Measurements from ENCODE around the gene PHF2.

Gene PHF2

GRCh38 chr9:93569621-93570174, 6.7 kb upstream of the PHF2 start:
- DNase-seq = no peak

GRCh38 chr9:93572221-93572620, 4.2 kb upstream of the PHF2 start:
- no peak for DNase-seq

GRCh38 chr9:93572636-93573515, 3.5 kb upstream of the PHF2 start:
- DNase-seq = no peak

- DNase-seq = no peak
These were observed 2.9 kb upstream of the PHF2 start for GRCh38 chr9:93573516-93573828.

GRCh38 chr9:93574091-93574899, 2.1 kb upstream of the PHF2 start:
- DNase-seq = no peak

- DNase-seq = no peak
These were observed 1.2 kb upstream of the PHF2 start for GRCh38 chr9:93574900-93575795.

GRCh38 chr9:93575796-93576257, 557 bp upstream of the PHF2 start:
- peak; percentile 61 to 69 for DNase-seq

GRCh38 chr9:93577078-93577974, 942 bp downstream of the PHF2 start:
- DNase-seq = peak; percentile 21 to 29

- DNase-seq = no peak
These were observed 1.7 kb downstream of the PHF2 start for GRCh38 chr9:93577975-93578682.

GRCh38 chr9:93578844-93579243, 2.5 kb downstream of the PHF2 start:
- no peak for DNase-seq

GRCh38 chr9:93579711-93580516, 3.5 kb downstream of the PHF2 start:
- no peak for DNase-seq

- no peak for DNase-seq
These were observed 4.4 kb downstream of the PHF2 start for GRCh38 chr9:93580654-93581380.

- no peak for DNase-seq
These were observed 5.7 kb downstream of the PHF2 start for GRCh38 chr9:93582115-93582514.

- DNase-seq = no peak
These were observed 6.2 kb downstream of the PHF2 start for GRCh38 chr9:93582550-93582949.

- no peak for DNase-seq
These were observed 8.9 kb downstream of the PHF2 start for GRCh38 chr9:93585259-93585658.

- DNase-seq = no peak
These were observed 9.3 kb downstream of the PHF2 start for GRCh38 chr9:93585695-93586094.

GRCh38 chr9:93586290-93587057, 10.1 kb downstream of the PHF2 start:
- no peak for DNase-seq

GRCh38 chr9:93587284-93587650, 10.9 kb downstream of the PHF2 start:
- no peak for DNase-seq
